Aorta (tissue), 5 donors: Measurements from ENCODE around the gene SPINK7. TPM values are rescaled to one million over a fixed set of nuclear protein-coding genes. Genes with fewer than 3 reads are reported as not detected.

Source experiments
- ATAC-seq: fragments of 200-7000 bp; cut with Tn5 transposase; one replicate; pipeline ENCODE4 v1.9.1; 2022; ENCODE audit warnings: moderate library complexity; ENCODE audit not compliant: low FRiP score
- DNase-seq, 2 donors: peaks; one replicate each; pipeline ENCODE4 v3.0.0-alpha.2; 2020
- H3K27ac ChIP-seq, 2 donors: one replicate each; pipeline ENCODE4 v1.5.1; 2013; ENCODE audit warnings: low read length in 2 of 2, mild to moderate bottlenecking in 2 of 2, moderate library complexity in 2 of 2, control low read depth in 1 of 2, inconsistent platforms in 1 of 2, low read depth in 1 of 2
- H3K27me3 ChIP-seq, 2 donors: one replicate each; pipeline ENCODE4 v1.6.1; 2013; ENCODE audit warnings: control low read depth in 1 of 2, low read length in 1 of 2, mild to moderate bottlenecking in 1 of 2, moderate library complexity in 1 of 2; ENCODE audit not compliant: insufficient read depth in 2 of 2, control insufficient read depth in 1 of 2
- H3K36me3 ChIP-seq, 2 donors: one replicate each; pipeline ENCODE4 v1.6.1; 2013; ENCODE audit warnings: control low read depth in 1 of 2, low read length in 1 of 2, mild to moderate bottlenecking in 1 of 2; ENCODE audit not compliant: insufficient read depth in 2 of 2, control insufficient read depth in 1 of 2
- H3K4me1 ChIP-seq, 2 donors: one replicate each; pipeline ENCODE4 v1.6.1; 2013; ENCODE audit warnings: low read length in 2 of 2, control low read depth in 1 of 2, mild to moderate bottlenecking in 1 of 2, moderate library complexity in 1 of 2; ENCODE audit not compliant: insufficient read depth in 2 of 2, control insufficient read depth in 1 of 2
- H3K4me3 ChIP-seq, 2 donors: one replicate each; pipeline ENCODE4 v1.5.1; 2013; ENCODE audit warnings: low read length in 2 of 2, control low read depth in 1 of 2, mild to moderate bottlenecking in 1 of 2
- H3K9me3 ChIP-seq: one replicate; pipeline ENCODE4 v1.6.1; 2013; ENCODE audit warnings: mild to moderate bottlenecking, low read length; ENCODE audit not compliant: control insufficient read depth
- WGBS, 2 donors: extraction: QIAGEN DNeasy Blood & Tissue Kit; methylation state at CpG; one replicate each; pipeline ENCODE4 v1.1.7; 2013; 5-methylcytosine and 5-hydroxymethylcytosine counted together
- intact Hi-C, 2 donors: fragments of 100-400 bp; cut with DNase I; formaldehyde crosslinking; loops; one replicate each; pipeline versions ENCODE4 v1.14.2 to v1.15.0; 2022
- polyA plus RNA-seq, 2 donors: library from polyadenylated mRNA; stranded (reverse); fragments of 200-250 nt; gene quantifications; one replicate each; pipeline ENCODE4 v1.2.3, GENCODE V29; 2013
- total RNA-seq, 2 donors: library from RNA; stranded (reverse); fragmentation: NEBNext Ultra II Directional; extraction: Animal tissue kit (Norgen Biotek cat#: 25700); gene quantifications; one replicate each; pipeline ENCODE4 v1.2.1, GENCODE V29; 2021
- donor health status: healthy with polysubstance abuse.
- donor health status: Bipolar disorder and iron deficiency.
- donor health status: DM: no; HTN: no; CAD: no.
- donor health status: DM: no; HTN: no; CAD: no.
- donor health status: DM: yes; HTN: yes; CAD: no.

The SPINK7 gene
- total and polyA plus RNA-seq, 4 donors = 1.6 TPM; not detected in 3

DNA sequence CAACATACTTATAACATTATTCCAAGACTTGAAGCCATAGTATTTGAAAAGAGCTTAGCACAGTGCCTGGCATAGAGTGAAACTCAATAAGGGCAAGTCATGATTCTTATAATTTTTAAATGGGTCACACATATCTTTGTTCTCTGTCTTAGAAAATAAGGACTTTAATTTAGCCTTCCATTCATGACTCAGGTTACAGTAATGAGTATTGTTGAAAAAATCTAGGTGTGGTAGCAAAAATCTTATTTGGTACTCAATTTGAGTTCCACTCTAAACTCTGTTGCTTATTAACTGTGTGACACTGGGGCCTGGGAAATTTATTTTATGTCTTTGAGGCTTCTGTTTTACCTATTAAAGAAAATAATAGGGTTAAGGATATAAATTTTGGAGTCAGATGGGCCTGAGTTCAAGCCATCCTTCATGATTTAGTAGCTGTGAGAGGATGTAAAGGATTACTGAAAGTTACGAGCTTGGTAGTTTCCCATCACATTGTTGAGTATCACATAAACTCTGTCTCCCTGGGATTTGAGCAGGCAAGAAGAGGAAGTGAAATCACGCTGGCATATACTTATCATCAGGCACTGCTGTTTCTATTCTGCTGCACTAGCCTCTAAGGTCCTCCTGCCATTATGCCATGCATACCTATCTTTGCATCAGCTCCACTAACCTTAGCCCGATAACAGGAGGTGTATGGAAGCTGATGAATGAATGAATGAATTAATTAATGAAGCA, 24.6 kb downstream of the SPINK7 start:
- WGBS, 2 donors = 84 to 86% methylated on average over 3 of the region's 3 CpGs
- no peaks in the 10 kb centered on the region for H3K27me3 ChIP-seq
- ATAC-seq = no peak
- intact Hi-C loops = no loop called here
- DNase-seq = no peak
- H3K27ac ChIP-seq = no peak overlapping the region
- H3K36me3 ChIP-seq = no peaks in the 10 kb centered on the region
- peaks cover 3% of the 10 kb centered on the region for H3K9me3 ChIP-seq
- no peak overlapping the region for H3K4me3 ChIP-seq
- no peaks in the 10 kb centered on the region for H3K4me1 ChIP-seq

- ATAC-seq = no peak
- Histone ChIP-seq H3K4me1 (no peaks in the 10 kb centered on the region), H3K27me3 (no peaks in the 10 kb centered on the region), H3K4me3 (no peak overlapping the region), H3K9me3 (no peaks in the 10 kb centered on the region), H3K27ac (no peak overlapping the region), H3K36me3 (no peaks in the 10 kb centered on the region)
- no peak for DNase-seq
- 95% methylated on average over 2 of the region's 2 CpGs for WGBS, 2 donors
- intact Hi-C loops = no loop called here
Measured at GRCh38 chr5:148342371-148343045, 30.3 kb downstream of the SPINK7 start.

GRCh38 chr5:148343046-148343407, 30.8 kb downstream of the SPINK7 start:
- WGBS, 2 donors = 29 to 51% methylated on average over 2 of the region's 2 CpGs
- Histone ChIP-seq H3K36me3 (no peaks in the 10 kb centered on the region), H3K27ac (no peak overlapping the region), H3K4me3 (no peak overlapping the region), H3K9me3 (no peaks in the 10 kb centered on the region), H3K4me1 (no peaks in the 10 kb centered on the region), H3K27me3 (no peaks in the 10 kb centered on the region)
- intact Hi-C loops = no loop called here
- DNase-seq (no peak), ATAC-seq (no peak)

DNA sequence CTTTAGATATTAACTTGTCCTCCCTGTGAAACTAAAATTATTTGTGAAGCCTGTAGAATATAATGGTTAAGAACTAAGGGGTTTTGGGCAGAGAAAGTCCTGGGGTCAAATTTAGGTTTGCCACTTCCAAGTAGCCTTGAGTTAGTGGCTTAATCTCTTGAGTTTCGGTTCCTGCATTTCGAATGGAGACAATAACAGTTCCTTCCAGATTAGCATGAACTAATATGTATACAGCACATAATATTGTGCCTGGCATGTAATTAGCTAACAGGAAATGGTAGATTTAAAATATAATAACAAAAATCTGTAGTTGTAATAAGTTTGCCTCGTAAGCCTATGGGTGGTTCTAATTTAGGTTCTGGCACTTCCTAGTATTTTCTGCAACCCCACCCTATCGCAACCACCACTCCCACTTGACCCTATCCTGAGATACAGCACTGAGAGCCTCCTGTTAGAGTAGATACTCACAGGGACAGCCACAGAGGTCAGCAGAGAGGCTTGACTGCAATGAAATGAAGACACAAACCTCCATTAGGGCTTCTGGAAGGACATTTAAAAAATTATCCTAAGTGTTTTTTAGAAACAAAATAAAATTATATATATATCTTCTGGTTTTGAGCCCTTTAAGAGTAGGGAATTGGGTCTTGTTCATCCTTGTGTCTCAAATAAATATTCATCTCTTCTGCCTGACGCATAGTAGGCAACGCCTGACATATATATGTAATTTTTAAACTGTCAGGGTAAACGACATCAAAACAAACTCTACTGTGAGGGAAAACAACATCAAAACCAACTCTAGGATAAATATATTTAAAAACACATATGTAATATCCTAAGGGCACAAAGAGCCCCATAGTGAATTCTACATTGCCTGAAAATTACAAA, 31.6 kb downstream of the SPINK7 start:
- Histone ChIP-seq H3K27me3 (no peaks in the 10 kb centered on the region), H3K27ac (no peak overlapping the region), H3K9me3 (no peaks in the 10 kb centered on the region), H3K36me3 (no peaks in the 10 kb centered on the region), H3K4me1 (no peaks in the 10 kb centered on the region), H3K4me3 (no peak overlapping the region)
- intact Hi-C loops = no loop called here
- no peak for ATAC-seq
- whole genome bisulfite sequencing, 2 donors = 74 to 90% methylated on average over 7 of the region's 7 CpGs
- no peak for DNase-seq

DNA sequence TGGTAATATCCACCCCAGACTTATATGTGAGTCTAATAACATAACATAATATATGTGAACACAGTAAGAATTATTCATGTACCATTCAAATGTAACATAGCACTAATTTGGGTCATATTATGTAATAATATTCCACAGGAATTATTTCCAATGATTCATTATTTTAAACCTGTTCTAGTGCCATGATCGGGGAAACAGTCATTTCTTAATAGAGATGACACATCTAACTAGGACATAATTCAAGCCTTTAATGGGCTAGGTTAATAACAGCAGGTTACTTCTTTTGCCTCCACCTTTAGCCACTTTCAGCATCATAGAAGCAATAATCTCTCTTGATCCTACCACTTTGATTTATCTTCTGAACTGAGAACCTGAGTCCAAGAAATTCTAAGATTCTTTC, 35.5 kb downstream of the SPINK7 start:
- WGBS, 2 donors = 78 to 94% methylated on average over 1 of the region's 1 CpG
- no peak overlapping the region for H3K4me3 ChIP-seq
- no peaks in the 10 kb centered on the region for H3K4me1 ChIP-seq
- no peaks in the 10 kb centered on the region for H3K27me3 ChIP-seq
- H3K9me3 ChIP-seq = peaks cover 2% of the 10 kb centered on the region
- H3K36me3 ChIP-seq = peaks cover 0 to 3% of the 10 kb centered on the region in 2 donors
- no peak for ATAC-seq
- DNase-seq = no peak
- no peak overlapping the region for H3K27ac ChIP-seq
- intact Hi-C loops = no loop called here

- peaks cover 2% of the 10 kb centered on the region for H3K9me3 ChIP-seq
- H3K27ac ChIP-seq = no peak overlapping the region
- no peaks in the 10 kb centered on the region for H3K4me1 ChIP-seq
- intact Hi-C loops = no loop called here
- no peak for ATAC-seq
- WGBS, 2 donors = 90 to 94% methylated on average over 1 of the region's 1 CpG
- peaks cover 0 to 3% of the 10 kb centered on the region in 2 donors for H3K36me3 ChIP-seq
- no peak for DNase-seq
- H3K4me3 ChIP-seq = no peak overlapping the region
- H3K27me3 ChIP-seq = no peaks in the 10 kb centered on the region
Measured at GRCh38 chr5:148352696-148353095, 40.5 kb downstream of the SPINK7 start.

DNA sequence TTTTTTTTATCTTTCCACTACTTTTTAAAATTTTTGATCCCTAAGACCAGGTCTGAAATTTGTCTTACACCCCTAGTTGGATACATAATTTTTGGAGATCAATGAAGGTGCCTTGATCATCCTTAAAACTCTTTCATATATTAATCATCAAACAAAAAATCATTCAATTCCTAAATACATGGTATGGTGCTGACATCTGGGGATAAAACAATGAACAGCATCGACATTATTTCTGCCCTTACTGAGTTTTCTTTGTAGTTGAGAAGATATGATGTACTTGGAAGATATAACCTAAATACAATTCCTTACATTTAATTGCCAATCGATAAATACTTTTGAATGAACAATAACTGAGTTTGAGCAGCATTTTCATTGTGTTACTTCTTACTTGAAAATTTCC, 41.4 kb downstream of the SPINK7 start:
- intact Hi-C loops = no loop called here
- H3K9me3 ChIP-seq = peaks cover 2% of the 10 kb centered on the region
- 90 to 93% methylated on average over 2 of the region's 2 CpGs for WGBS, 2 donors

GRCh38 chr5:148364343-148364742, 52.1 kb downstream of the SPINK7 start:
- no peaks in the 10 kb centered on the region for H3K36me3 ChIP-seq
- no peaks in the 10 kb centered on the region for H3K9me3 ChIP-seq
- DNase-seq (no peak), ATAC-seq (no peak)
- H3K27ac ChIP-seq = no peak overlapping the region
- H3K4me3 ChIP-seq = no peak overlapping the region
- H3K4me1 ChIP-seq = no peaks in the 10 kb centered on the region
- intact Hi-C loops = no loop called here
- no peaks in the 10 kb centered on the region for H3K27me3 ChIP-seq

More for the DNA sequence above, 41.4 kb downstream of the SPINK7 start:
- Histone ChIP-seq H3K36me3 (peaks cover 0 to 3% of the 10 kb centered on the region in 2 donors), H3K4me3 (no peak overlapping the region), H3K4me1 (no peaks in the 10 kb centered on the region), H3K27ac (no peak overlapping the region), H3K27me3 (no peaks in the 10 kb centered on the region)
- DNase-seq (no peak), ATAC-seq (no peak)
